ENCODE measurements around the gene VPS45.

DNA sequence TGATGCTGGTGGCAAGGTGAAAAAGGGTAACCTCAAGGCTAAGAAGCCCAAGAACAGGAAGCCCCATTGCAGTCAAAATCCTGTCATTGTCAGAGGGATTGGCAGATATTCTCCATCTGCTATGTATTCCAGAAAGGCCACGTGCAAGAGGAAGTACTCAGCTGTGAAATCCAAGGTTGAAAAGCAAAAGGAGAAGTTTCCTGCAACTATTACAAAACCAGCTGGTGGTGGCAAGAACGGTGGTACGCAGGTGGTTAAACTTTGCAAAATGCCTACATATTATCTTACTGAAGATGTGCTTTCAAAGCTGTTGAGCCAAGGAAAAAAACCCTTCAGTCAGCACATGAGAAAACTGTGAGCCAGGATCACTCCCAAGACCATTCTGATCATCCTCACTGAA lies 13.7 kb upstream of the VPS45 start:
- TF ChIP-seq, protein P1, sequence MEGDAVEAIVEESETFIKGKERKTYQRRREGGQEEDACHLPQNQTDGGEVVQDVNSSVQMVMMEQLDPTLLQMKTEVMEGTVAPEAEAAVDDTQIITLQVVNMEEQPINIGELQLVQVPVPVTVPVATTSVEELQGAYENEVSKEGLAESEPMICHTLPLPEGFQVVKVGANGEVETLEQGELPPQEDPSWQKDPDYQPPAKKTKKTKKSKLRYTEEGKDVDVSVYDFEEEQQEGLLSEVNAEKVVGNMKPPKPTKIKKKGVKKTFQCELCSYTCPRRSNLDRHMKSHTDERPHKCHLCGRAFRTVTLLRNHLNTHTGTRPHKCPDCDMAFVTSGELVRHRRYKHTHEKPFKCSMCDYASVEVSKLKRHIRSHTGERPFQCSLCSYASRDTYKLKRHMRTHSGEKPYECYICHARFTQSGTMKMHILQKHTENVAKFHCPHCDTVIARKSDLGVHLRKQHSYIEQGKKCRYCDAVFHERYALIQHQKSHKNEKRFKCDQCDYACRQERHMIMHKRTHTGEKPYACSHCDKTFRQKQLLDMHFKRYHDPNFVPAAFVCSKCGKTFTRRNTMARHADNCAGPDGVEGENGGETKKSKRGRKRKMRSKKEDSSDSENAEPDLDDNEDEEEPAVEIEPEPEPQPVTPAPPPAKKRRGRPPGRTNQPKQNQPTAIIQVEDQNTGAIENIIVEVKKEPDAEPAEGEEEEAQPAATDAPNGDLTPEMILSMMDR (IDR thresholded peaks at IDR 0.05) = no peak
- no peak for TF ChIP-seq POLR2A (IDR thresholded peaks at IDR 0.05)
- TF ChIP-seq EP300 (IDR thresholded peaks at IDR 0.05) = no peak

Data from ovary (tissue), 3 donors.